NCI-H2171 (cell line): ENCODE results near the gene KITLG.
"Not testable (repeated sequence)": the region's sequence is repeated elsewhere in the genome, so short reads cannot be mapped to it uniquely, and the experiment has no call there.

Source experiments
- DNase-seq: peaks from one replicate; lab custom pipeline; 2025; lab: John Stamatoyannopoulos, UW

The KITLG gene

GRCh38 chr12:88575361-88575970, 4.8 kb downstream of the KITLG start:
- DNase-seq = no peak

- DNase-seq = no peak
Observed at GRCh38 chr12:88574278-88574677, 6.0 kb downstream of the KITLG start.

DNA sequence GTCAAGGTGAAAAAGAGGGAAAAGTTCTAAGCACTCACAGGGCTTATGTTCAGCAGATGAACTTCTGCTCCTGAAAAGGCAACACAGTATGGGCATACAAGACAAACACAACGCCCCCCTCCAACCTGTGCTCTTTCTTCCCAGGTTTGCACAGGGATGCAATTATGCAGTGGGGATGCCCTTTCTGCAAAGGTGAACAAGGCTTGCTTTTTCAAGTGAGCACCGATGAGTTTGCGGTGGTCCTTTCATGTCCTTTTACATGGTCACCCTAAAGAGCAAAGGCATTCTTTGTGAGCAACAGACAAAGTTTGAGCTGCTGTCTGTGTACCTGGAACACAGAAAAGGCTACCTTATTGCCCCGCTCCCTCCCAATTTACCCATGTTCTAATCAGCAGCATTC, 6.7 kb downstream of the KITLG start:
- no peak for DNase-seq

DNA sequence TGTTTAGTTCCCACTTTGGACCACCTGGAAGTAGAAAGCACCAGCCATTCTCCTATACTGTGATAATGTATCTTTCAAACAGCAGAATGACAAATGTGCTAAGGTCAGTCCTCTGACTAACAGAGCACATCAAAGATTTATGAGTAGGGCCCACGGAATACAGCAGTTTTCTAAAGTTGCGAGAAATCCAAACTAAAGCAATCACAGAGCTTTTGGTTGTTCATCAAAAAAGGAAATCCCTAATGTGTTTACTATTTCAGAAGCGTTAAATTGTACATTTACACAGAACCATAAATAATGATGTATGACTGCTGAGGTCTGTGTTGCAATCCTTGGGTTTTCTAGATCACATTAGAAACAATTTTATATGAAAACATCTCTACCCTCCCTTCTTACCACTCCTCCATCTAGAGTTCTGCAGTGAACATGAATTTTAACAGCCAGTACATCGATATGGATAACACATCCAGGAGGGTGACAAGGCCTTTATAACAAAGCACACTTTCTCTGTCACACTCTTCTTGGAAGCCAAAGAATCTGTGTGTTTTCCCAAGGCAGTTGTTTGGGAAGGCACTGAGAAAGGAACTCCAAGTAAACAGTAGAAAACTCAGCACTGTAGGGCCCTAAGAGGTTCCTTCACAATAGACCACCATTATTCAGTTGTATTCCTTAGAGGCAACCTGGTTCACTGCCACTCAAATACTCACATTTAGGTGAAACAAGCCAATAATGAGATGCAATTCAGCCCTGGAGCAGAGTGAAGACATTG, 7.3 kb downstream of the KITLG start:
- DNase-seq = no peak

DNA sequence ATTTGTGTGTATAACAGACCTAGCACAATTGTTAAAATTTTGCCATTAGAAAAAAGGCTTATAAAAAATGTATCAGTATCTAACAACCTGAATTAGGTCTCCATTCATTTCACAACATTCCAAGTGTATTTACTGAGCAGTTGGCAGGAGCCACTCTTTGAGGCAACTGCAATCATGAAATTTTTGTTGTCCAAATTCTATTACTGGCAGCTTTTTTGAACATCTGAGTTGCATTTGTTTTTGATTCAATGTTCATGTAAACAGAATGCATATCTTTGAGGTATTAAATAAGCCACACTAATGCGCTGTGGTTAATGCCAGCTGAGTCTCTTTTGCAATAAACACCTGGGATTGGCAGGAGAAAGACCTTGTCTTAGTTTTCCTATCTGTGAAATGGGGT, 8.7 kb downstream of the KITLG start:
- no peak for DNase-seq

DNA sequence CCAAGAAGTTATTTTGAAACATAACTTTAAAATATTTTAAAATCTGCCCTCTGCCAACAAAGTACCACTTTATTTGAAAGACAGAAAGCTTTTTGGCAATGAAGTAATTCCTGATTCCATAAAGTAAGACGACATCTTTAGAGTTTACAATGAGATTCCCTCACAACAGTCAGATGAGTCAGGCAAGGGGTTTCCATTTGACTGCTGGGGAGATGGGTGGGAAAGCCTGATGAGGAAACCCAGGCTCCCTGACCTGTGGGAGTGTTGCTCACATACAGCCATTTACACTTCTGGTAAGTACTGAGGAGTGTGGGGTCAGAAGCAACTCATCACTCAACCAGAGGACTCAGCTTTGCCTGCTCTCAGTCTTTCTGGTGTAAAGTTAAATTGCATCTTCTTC, 10.2 kb downstream of the KITLG start:
- DNase-seq = no peak

DNA sequence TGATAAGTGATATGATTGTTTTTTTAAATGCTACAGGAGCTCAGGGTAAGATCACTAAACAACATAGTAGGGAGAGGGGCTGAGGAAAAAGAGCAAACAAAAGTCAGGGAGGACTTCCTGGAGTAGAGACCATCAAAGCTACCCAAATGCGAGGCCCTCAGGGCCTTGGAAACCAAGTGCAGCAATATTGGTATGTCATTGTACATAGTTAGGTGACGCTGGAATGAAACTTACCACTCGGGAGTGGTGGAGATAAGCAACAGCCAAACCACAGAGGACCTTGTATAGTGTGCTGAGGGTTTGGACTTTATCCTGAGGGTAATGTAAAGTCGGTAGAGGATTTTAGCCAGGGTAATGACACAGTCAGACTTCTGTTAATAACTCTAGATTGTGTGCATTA, 13.8 kb downstream of the KITLG start:
- no peak for DNase-seq

DNA sequence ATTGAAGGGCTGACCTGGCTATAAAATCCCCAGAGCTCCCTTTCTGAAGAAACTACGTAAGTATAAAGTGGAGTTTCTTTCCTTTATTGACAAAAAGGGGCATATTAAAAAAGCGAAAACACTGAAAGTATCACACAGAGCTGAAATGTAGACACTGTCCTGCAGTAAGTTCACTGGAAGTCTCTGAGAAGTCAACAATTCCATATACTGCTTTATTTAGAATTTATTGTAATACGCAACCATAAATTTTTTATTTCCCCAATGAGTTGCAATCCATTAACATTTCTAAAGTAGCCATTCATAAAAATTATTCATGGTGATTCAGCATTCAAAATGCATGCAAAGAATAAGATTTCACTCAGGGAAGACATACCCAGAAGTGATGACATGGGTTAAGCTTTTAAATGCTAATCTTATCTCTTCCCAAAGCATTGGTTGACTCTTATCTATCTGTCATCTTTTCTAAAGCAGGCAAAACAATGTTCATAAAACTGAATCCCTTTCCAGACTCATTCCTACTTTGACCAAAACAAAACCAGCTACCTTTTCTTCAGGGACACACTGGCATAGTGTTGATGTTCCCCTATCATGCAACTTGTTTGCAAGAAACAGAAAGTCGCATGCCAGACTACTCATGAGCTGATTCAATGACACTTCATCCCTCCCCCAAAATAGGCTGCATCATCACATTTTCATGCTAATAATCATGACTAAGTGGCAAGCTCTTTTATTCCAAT, 17.3 kb downstream of the KITLG start:
- no peak for DNase-seq

DNA sequence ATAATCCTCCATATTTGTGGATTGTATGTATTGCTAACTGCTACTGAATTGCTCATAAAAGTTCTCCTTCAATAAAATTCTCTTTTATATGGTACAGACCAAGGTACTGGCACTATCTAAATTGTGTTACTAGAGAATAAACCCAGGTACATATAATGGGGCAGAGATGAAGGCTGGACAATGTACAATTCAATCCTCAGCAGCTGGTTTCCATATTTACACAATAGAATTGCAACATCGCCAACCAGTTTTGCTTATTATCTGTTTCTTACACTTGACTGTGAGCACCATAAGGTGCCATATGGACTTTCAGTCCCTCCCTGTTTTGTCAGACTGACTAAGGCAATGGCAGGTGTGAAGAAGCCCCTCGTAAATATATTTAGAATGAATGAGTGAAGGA, 18.1 kb downstream of the KITLG start:
- DNase-seq = no peak

- no peak for DNase-seq
Observed at GRCh38 chr12:88559772-88560171, 20.5 kb downstream of the KITLG start.

DNA sequence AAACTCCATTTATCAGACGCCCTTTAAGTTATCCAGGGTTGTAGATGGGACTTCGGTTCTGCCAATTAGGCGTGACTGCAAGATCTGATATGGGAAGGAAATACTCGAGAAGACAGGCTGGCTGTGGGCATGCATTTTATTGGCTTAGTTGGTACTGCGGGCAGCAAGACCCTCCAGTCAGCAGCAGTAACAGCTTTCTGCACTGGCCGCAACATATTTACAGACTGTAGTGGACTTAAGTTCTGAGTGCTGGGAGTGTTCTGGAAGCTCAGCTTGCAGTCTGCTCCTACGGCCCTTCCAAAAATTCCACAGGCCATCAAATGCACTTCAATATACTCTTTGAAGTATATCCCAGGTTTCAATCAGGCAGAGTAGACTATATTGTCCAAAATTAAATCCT, 21.1 kb downstream of the KITLG start:
- DNase-seq = no peak

GRCh38 chr12:88558340-88558867, 21.9 kb downstream of the KITLG start:
- no peak for DNase-seq

DNA sequence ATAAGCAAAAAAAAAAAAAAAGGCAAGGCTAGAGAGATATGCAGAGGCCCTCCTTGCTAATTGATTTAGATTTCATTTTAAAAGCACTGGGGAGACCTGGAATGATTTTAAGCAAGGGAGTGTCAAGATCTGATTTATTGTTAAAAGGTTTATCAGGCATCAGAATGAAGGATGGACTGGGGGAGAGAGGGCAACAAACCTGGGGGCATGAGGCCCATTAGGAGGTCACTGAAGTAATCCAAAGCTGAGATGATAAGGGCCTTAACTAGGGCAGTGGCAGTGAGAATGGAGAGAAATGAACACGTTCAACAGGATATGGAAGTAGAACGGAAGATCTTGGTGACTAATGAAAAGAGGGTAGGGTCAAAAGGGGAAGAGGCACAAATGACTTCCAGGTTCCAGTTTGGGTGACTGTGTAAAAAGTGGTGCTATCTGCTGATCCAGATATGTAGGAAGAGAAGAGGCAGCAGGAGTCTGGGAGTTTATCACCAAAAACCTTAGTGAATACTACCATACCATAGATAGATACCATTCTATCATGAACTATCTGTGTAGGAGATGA, 24.0 kb downstream of the KITLG start:
- DNase-seq = no peak

GRCh38 chr12:88553941-88554658, 26.2 kb downstream of the KITLG start:
- no peak for DNase-seq

GRCh38 chr12:88552610-88553079, 27.6 kb downstream of the KITLG start:
- no peak for DNase-seq

- DNase-seq = no peak
Observed at GRCh38 chr12:88549929-88550328, 30.3 kb downstream of the KITLG start.

DNA sequence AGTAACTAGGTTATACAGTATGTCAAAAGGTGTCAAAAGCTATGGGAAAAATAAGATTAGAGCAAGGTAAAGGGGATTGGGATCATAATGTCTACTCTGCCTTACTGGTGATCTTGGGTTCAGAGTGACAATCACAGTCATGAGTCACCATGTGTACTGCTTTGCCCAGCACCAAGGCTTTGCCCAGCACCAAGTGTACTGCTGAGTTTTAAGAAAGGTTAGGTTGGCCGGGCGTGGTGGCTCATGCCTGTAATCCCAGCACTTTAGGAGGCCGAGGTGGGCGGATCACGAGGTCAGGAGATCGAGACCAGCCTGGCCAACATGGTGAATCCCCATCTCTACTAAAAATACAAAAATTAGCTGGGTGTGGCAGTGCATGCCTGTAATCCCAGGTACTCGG, 32.3 kb downstream of the KITLG start:
- not testable (repeated sequence) for DNase-seq

- no peak for DNase-seq
Observed at GRCh38 chr12:88546853-88547252, 33.4 kb downstream of the KITLG start.

DNA sequence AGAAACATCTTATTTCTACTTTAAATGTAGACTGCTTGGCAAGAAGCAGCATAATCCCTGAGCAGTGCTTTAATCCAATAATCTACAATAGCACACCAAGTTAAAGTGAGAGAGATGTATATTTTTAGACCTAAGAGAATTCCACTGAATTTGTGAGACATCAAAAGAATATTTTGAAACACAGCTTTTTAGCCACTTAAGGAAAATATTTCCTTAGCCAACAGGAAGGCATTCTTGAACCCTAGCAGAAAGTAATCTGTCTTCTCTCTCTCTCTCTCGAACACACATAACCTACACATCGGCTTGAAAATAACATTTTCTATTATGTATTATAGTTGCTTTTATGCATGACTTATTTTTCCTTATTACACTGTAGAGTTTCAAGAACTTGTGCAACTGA, 34.0 kb downstream of the KITLG start:
- no peak for DNase-seq

DNA sequence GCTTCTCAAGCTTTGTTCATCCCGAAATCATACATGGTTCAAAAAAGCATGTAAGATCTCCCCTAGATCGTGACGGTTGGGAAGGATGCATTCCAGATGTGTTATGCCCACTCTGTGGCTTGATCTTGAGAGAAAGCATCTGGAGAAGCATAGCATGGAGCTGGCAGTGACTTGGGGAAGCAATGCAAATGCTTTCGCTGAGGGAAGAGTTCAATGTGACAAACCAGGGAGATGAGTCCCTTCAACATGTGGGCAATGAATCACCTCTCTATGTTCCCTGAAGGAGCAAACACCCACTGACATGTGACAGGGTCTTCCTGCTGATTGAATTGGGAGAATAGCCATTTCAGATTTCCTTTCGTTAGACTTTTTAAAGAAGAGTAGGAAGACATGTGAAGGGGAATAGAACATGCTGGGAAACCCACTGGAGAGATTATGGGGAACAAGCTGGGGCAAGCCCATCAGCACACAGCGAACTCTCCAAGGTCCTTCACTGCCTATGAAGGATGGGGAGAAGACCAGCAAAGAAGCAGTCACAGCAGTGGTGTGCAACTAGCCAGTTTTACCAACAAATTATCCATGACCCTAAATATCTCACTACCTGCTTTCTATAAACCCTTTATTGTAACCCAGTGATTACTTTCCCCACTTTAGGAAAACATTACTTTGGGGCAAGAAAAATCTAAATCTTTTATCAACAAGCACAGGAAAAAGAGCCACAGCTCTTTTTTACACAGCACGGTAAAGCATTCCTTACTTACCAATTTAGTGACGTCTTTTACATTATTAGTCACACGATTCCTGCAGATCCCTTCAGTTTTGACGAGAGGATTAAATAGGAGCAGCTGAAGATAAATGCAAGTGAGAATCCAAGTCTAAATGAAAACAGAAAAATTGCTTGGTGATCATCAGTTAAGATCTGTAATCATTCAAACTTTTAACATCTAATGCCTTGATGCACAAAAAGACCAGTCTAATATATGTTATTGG, 35.0 kb downstream of the KITLG start:
- no peak for DNase-seq

GRCh38 chr12:88539893-88540292, 40.4 kb downstream of the KITLG start:
- no peak for DNase-seq
